Hepatocyte (in vitro differentiated cells): ENCODE data around the gene ZNF584.

ENCODE experiments used
- CTCF ChIP-seq: fragments of 200-600 bp; sonication (generic); IDR thresholded peaks from 2 replicates; pipeline ENCODE4 v1.5.1; 2016; ENCODE audit warnings: antibody characterized with exemption, mild to moderate bottlenecking; ENCODE audit not compliant: poor library complexity
- EZH2phosphoT487 ChIP-seq: fragments of 200-600 bp; sonication (generic); IDR thresholded peaks from one replicate; pipeline ENCODE4 v1.6.1; 2018; ENCODE audit warnings: antibody characterized with exemption, mild to moderate bottlenecking, low read depth, moderate library complexity; ENCODE audit not compliant: unreplicated experiment, severe bottlenecking

GRCh38 chr19:58460039-58460438 is 51.6 kb downstream of the ZNF584 start:
- no peak for TF ChIP-seq EZH2phosphoT487
- TF ChIP-seq CTCF = no peak
